Head of caudate nucleus (tissue), 42 donors: ENCODE data around the gene SYNPO2.
"Not testable (repeated sequence)": the region's sequence is repeated elsewhere in the genome, so short reads cannot be mapped to it uniquely, and the experiment has no call there.

Source experiments
- DNase-seq, 42 donors: peaks; one replicate each; pipeline versions ENCODE4 v3.0.0 to v3.0.0-alpha.2; 2020 to 2021; ENCODE audit warnings: mixed read lengths in 7 of 42
- intact Hi-C: fragments of 100-400 bp; cut with DNase I; formaldehyde crosslinking; loops from one replicate; pipeline ENCODE4 v1.15.0; 2022

The SYNPO2 gene

GRCh38 chr4:119037709-119038108 lies 149.1 kb downstream of the SYNPO2 start:
- DNase-seq: no peak
- intact Hi-C loops: no loop called here

- intact Hi-C loops: no loop called here
- no peak for DNase-seq
These were observed 149.6 kb downstream of the SYNPO2 start for GRCh38 chr4:119038116-119038841.

GRCh38 chr4:119039160-119039559 lies 150.5 kb downstream of the SYNPO2 start:
- intact Hi-C loops: no loop called here
- no peak for DNase-seq

- intact Hi-C loops: loop anchor here (10.0 kb wide), 2 partner anchors 175 to 245 kb away; partner anchors contain the start of gene USP53
- DNase-seq: peak in 2 of 42 donors; percentile 13 to 20
These were observed 151.1 kb downstream of the SYNPO2 start for GRCh38 chr4:119039779-119040178.

- intact Hi-C loops: loop anchor here (10.0 kb wide), 2 partner anchors 175 to 245 kb away; partner anchors contain the start of gene USP53
- no peak for DNase-seq
These were observed 151.6 kb downstream of the SYNPO2 start for GRCh38 chr4:119040261-119040660.

GRCh38 chr4:119040694-119041185 lies 152.1 kb downstream of the SYNPO2 start:
- DNase-seq: no peak
- intact Hi-C loops: loop anchor here (10.0 kb wide), 2 partner anchors 174 to 244 kb away; partner anchors contain the start of gene USP53

- DNase-seq: no peak
- intact Hi-C loops: loop anchor here (10.0 kb wide), 2 partner anchors 173 to 243 kb away; partner anchors contain the start of gene USP53
These were observed 152.7 kb downstream of the SYNPO2 start for GRCh38 chr4:119041396-119041795.

- peak in 38 of 42 donors; percentile 24 to 86 (median 60) for DNase-seq
- intact Hi-C loops: loop anchor here (10.0 kb wide), 2 partner anchors 173 to 243 kb away; partner anchors contain the start of gene USP53
These were observed 153.4 kb downstream of the SYNPO2 start for GRCh38 chr4:119041951-119042560.

GRCh38 chr4:119046263-119046662 lies 157.6 kb downstream of the SYNPO2 start:
- peak in 4 of 42 donors; percentile 19 to 56 (median 32) for DNase-seq
- intact Hi-C loops: loop anchor here (10.0 kb wide), 2 partner anchors 169 to 239 kb away; partner anchors contain the start of gene USP53

- intact Hi-C loops: loop anchor here (10.0 kb wide), 2 partner anchors 168 to 238 kb away; partner anchors contain the start of gene USP53
These were observed 158.4 kb downstream of the SYNPO2 start for GRCh38 chr4:119047059-119047458.

GRCh38 chr4:119048446-119048845 lies 159.8 kb downstream of the SYNPO2 start:
- no peak for DNase-seq
- intact Hi-C loops: loop anchor here (10.0 kb wide), 2 partner anchors 166 to 236 kb away; partner anchors contain the start of gene USP53

More at GRCh38 chr4:119047059-119047458, 158.4 kb downstream of the SYNPO2 start:
- not testable (repeated sequence) for DNase-seq

- DNase-seq: no peak
- intact Hi-C loops: loop anchor here (10.0 kb wide), 2 partner anchors 165 to 235 kb away; partner anchors contain the start of gene USP53
These were observed 160.7 kb downstream of the SYNPO2 start for GRCh38 chr4:119049342-119049741.

- intact Hi-C loops: no loop called here
- DNase-seq: peak in 2 of 42 donors; percentile 13 to 43
These were observed 162.0 kb downstream of the SYNPO2 start for GRCh38 chr4:119050527-119051090.

- intact Hi-C loops: no loop called here
- no peak for DNase-seq
These were observed 164.6 kb downstream of the SYNPO2 start for GRCh38 chr4:119053245-119053644.

- intact Hi-C loops: no loop called here
- DNase-seq: no peak
These were observed 165.3 kb downstream of the SYNPO2 start for GRCh38 chr4:119053997-119054396.

GRCh38 chr4:119057417-119057816 lies 168.8 kb downstream of the SYNPO2 start:
- intact Hi-C loops: no loop called here
- DNase-seq: no peak

GRCh38 chr4:119059221-119059620 lies 170.6 kb downstream of the SYNPO2 start:
- DNase-seq: no peak
- intact Hi-C loops: no loop called here

GRCh38 chr4:119067125-119067524 lies 178.5 kb downstream of the SYNPO2 start:
- DNase-seq, intact Hi-C loops: not testable (repeated sequence)

- DNase-seq, intact Hi-C loops: not testable (repeated sequence)
These were observed 179.2 kb downstream of the SYNPO2 start for GRCh38 chr4:119067670-119068360.
